AG04449 (cell line): ENCODE data around the gene GDPD2.
"Not testable (repeated sequence)": the region's sequence is repeated elsewhere in the genome, so short reads cannot be mapped to it uniquely, and the experiment has no call there.

Experiments
- CTCF ChIA-PET: fragments of 350-600 bp; formaldehyde crosslinking; extraction: SDS; loops from one replicate; lab custom pipeline; 2021; ENCODE audit warnings: antibody characterized with exemption; lab: Yijun Ruan, JAX
- POLR2A ChIA-PET: fragments of 400-600, 350-600 bp; formaldehyde crosslinking; extraction: SDS; loops from one replicate; lab custom pipeline; 2020; ENCODE audit warnings: antibody characterized with exemption, inconsistent platforms; lab: Yijun Ruan, JAX
- DNase-seq: peaks from one replicate; pipeline ENCODE4 v3.0.0-alpha.2; 2010; ENCODE audit warnings: low read depth, low spot score
- H3K4me3 ChIP-seq: 2 replicates; pipeline ENCODE4 v1.5.1; 2011; ENCODE audit warnings: low read depth, mild to moderate bottlenecking, control low read depth, low read length
- TF ChIP-seq, protein P1 (sequence below): IDR thresholded peaks from one replicate; pipeline ENCODE4 v1.5.1; 2011; ENCODE audit warnings: mild to moderate bottlenecking, moderate library complexity, low read length, control low read depth, inconsistent platforms; ENCODE audit not compliant: insufficient read depth; ENCODE audit errors: missing control alignments

GDPD2 gene, protein sequence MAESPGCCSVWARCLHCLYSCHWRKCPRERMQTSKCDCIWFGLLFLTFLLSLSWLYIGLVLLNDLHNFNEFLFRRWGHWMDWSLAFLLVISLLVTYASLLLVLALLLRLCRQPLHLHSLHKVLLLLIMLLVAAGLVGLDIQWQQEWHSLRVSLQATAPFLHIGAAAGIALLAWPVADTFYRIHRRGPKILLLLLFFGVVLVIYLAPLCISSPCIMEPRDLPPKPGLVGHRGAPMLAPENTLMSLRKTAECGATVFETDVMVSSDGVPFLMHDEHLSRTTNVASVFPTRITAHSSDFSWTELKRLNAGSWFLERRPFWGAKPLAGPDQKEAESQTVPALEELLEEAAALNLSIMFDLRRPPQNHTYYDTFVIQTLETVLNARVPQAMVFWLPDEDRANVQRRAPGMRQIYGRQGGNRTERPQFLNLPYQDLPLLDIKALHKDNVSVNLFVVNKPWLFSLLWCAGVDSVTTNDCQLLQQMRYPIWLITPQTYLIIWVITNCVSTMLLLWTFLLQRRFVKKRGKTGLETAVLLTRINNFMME

DNA sequence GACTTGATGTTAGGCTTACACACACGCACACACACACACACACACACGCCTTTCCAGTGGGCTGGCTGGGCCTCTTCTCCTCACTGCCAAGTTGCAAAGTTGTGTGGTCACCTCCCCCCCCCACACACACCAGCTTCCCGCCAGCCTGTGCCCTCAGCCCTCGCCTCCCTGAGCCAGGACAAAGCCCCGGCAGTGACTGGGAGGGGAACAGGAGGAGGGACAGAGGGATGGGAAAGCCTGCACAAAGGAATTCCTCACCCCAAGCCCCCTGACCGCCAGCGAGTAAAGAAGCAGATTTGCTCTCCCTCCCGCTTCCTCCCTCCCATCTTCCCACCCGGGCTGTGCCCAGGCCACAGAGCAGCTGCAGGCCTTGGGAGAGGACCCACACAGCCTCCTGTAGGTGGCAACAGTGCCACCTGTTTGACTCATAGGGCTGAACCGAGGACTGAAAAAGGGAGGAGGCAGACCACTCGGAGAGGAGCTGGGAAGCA is at the start of gene GDPD2:
Gene GDPD2 (plus strand): TSS at position 464 of the 491 bp plus-strand sequence. CDS start 1,671 bp downstream, outside the sequence.
- CTCF ChIA-PET, result interaction anchor here (1.2 to 5.2 kb wide), 4 partner anchors 9 to 242 kb away, joined by 3 to 31 read pairs (median 6); no protein-coding TSS in a partner anchor
- TF ChIP-seq, protein P1, sequence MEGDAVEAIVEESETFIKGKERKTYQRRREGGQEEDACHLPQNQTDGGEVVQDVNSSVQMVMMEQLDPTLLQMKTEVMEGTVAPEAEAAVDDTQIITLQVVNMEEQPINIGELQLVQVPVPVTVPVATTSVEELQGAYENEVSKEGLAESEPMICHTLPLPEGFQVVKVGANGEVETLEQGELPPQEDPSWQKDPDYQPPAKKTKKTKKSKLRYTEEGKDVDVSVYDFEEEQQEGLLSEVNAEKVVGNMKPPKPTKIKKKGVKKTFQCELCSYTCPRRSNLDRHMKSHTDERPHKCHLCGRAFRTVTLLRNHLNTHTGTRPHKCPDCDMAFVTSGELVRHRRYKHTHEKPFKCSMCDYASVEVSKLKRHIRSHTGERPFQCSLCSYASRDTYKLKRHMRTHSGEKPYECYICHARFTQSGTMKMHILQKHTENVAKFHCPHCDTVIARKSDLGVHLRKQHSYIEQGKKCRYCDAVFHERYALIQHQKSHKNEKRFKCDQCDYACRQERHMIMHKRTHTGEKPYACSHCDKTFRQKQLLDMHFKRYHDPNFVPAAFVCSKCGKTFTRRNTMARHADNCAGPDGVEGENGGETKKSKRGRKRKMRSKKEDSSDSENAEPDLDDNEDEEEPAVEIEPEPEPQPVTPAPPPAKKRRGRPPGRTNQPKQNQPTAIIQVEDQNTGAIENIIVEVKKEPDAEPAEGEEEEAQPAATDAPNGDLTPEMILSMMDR, result no peak
- no peak for DNase-seq
- no peak within 1 kb of the TSS for H3K4me3 ChIP-seq
- POLR2A ChIA-PET, result no interaction called here

DNA sequence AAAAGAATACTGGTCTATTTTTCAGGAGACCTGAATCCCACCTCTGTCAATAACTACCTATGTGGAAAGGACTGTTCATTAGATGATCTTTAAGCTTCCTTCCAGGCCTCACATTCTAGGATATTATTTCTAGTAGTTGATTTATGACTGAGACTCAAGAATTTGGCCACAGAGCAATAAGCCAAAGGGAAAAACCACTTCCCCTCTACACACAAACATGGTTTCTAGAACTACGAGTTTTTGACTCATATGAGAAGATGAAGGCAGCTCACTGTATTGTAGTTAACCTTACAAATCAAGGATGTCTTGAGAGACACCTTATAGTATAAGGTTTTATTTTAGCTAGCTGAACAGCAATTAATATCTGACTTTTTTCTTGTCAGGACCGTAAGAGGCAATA is 36.9 kb upstream of the GDPD2 start:
- ChIA-PET CTCF (no interaction called here), POLR2A (no interaction called here)
- DNase-seq, result no peak
- TF ChIP-seq, protein P1, result no peak
- H3K4me3 ChIP-seq, result no peak overlapping the region

DNA sequence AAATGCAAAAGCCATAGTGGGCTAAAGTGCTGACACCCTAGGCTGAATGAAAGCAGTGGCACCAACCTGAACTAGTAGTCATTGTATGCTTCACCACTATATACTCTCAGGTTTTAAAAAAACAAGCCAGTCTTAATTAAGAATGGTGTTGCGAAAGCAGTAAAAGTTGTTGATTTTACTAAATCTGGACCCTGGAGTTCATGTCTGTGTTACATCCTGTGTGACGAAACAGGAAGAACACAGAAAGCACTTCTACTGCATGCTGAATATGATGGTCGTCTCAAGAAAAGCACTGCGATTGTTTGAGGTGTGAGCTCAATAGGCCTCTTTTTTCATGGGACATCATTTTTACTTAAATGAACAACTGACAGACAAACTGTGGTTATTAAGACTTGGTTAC is 24.2 kb upstream of the GDPD2 start:
- ChIA-PET CTCF (no interaction called here), POLR2A (no interaction called here)
- no peak overlapping the region for H3K4me3 ChIP-seq
- DNase-seq, result peak; percentile 14
- TF ChIP-seq, protein P1, result no peak

DNA sequence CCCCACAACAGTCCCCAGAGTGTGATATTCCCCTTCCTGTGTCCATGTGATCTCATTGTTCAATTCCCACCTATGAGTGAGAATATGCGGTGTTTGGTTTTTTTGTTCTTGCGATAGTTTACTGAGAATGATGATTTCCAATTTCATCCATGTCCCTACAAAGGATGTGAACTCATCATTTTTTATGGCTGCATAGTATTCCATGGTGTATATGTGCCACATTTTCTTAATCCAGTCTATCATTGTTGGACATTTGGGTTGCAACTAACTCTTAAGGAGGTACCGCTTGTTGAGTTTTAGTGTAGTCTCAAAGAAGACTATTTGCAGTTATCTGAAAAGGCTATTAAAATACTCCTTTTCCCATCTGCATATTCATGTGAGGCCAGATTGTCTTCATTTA is 22.9 kb upstream of the GDPD2 start:
- POLR2A ChIA-PET, DNase-seq, H3K4me3 ChIP-seq, CTCF ChIA-PET: not testable (repeated sequence)

DNA sequence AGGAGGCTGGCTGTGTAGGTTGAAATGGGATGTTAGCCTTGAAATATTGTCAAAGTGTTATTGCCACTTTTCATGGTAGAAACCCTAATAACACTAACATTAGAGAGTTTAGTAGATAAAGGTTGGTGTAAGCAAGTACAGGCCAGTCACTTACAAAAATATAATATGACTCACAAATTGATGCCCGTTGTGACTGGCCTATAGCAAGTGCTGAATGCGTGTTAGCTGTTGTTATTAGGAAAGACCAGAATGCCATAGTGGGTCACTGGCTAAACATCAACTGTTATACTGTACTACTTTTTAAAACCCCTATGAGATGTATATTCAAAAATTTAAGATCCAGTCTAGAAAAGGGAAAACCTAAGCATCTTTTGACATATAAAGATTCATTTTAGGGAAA is 20.4 kb upstream of the GDPD2 start:
- H3K4me3 ChIP-seq, result no peak overlapping the region
- no peak for DNase-seq
- TF ChIP-seq, protein P1, result no peak
- POLR2A ChIA-PET, result no interaction called here
- CTCF ChIA-PET, result no interaction called here

DNA sequence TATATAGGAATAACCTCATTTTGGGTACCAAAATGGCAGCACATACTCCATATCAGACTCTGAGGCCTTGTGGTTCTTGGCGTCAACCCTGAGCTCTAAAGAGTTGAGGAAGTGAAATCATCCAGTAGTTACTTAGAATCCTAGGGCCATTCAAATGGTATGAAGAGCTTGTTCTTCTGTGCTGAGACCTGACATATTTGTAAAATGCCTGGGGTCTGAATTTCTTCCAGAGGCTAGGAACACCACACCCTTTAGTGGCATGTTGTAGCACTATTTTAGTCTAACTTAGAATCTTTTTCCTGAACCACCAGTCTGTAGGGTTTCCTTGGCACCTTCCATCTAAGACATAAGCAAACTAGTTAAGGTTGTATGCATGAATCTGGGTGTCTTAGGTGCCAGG is 18.1 kb upstream of the GDPD2 start:
- ChIA-PET CTCF (no interaction called here), POLR2A (no interaction called here)
- TF ChIP-seq, protein P1, result no peak
- no peak for DNase-seq
- H3K4me3 ChIP-seq, result no peak overlapping the region

DNA sequence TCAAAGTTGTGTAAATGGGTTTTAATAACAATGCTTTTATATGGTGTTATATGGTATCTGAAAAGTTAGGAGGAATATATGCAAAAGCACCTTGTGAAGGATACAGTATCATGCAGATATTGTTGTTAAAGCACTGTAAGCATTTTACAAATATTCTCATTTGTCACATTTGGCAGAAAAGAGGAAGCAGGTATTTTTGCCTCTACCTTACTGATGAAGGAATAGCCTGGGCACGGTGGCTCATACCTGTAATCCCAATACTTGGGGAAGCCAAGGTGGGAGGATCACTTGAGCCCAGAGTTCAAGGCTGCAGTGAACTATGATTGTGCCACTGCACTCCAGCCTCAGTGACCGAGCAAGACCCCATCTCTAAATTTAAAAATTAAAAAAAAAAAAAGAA is 12.2 kb upstream of the GDPD2 start:
- CTCF ChIA-PET, result interaction anchor here (1.1 kb wide), 1 partner anchor 41 kb away, joined by 4 read pairs; no protein-coding TSS in a partner anchor

More for the DNA sequence above, 12.2 kb upstream of the GDPD2 start:
- POLR2A ChIA-PET, result no interaction called here
- H3K4me3 ChIP-seq, result no peak overlapping the region
- TF ChIP-seq, protein P1, result no peak
- DNase-seq, result no peak
